Measurements from ENCODE around the gene PTPN4. TPM values are rescaled to one million over a fixed set of nuclear protein-coding genes. Genes with fewer than 3 reads are reported as not detected.
"Not testable (repeated sequence)": the region's sequence is repeated elsewhere in the genome, so short reads cannot be mapped to it uniquely, and the experiment has no call there.

Gene PTPN4
- polyA plus RNA-seq, 3 donors = 22.6 to 25.8 (median 23.9) TPM

- DNase-seq (ENCODE audit: extremely low read depth in 1 of 11, low read depth in 9 of 11, low spot score in 4 of 11) = no peak
These were observed 222.2 kb downstream of the PTPN4 start for GRCh38 chr2:119981896-119982295.

- DNase-seq (ENCODE audit: extremely low read depth in 1 of 11, low read depth in 9 of 11, low spot score in 4 of 11) = no peak
These were observed 222.8 kb downstream of the PTPN4 start for GRCh38 chr2:119982506-119982905.

- no peak for DNase-seq (ENCODE audit: extremely low read depth in 1 of 11, low read depth in 9 of 11, low spot score in 4 of 11)
These were observed 223.4 kb downstream of the PTPN4 start for GRCh38 chr2:119983108-119983507.

GRCh38 chr2:119996148-119996547, 236.4 kb downstream of the PTPN4 start:
- no peak for DNase-seq (ENCODE audit: extremely low read depth in 1 of 11, low read depth in 9 of 11, low spot score in 4 of 11)

- DNase-seq (ENCODE audit: extremely low read depth in 1 of 11, low read depth in 9 of 11, low spot score in 4 of 11) = not testable (repeated sequence)
These were observed 237.5 kb downstream of the PTPN4 start for GRCh38 chr2:119996896-119997891.

- DNase-seq (ENCODE audit: extremely low read depth in 1 of 11, low read depth in 9 of 11, low spot score in 4 of 11) = no peak
These were observed 241.7 kb downstream of the PTPN4 start for GRCh38 chr2:120001471-120001870.

GRCh38 chr2:120004254-120004653, 244.5 kb downstream of the PTPN4 start:
- no peak for DNase-seq (ENCODE audit: extremely low read depth in 1 of 11, low read depth in 9 of 11, low spot score in 4 of 11)

GRCh38 chr2:120005834-120006521, 246.3 kb downstream of the PTPN4 start:
- no peak for DNase-seq (ENCODE audit: extremely low read depth in 1 of 11, low read depth in 9 of 11, low spot score in 4 of 11)

- no peak for DNase-seq (ENCODE audit: extremely low read depth in 1 of 11, low read depth in 9 of 11, low spot score in 4 of 11)
These were observed 248.1 kb downstream of the PTPN4 start for GRCh38 chr2:120007851-120008250.

- no peak for DNase-seq (ENCODE audit: extremely low read depth in 1 of 11, low read depth in 9 of 11, low spot score in 4 of 11)
These were observed 252.6 kb downstream of the PTPN4 start for GRCh38 chr2:120012363-120012762.

GRCh38 chr2:120012771-120013596, 253.3 kb downstream of the PTPN4 start, which contains the start of gene EPB41L5:
Gene EPB41L5, plus strand, starts transcription at chr2:120013077. Its CDS starts 6,008 bp downstream, at chr2:120019085.
- peak; percentile 86 to 97 (median 93) for DNase-seq (ENCODE audit: extremely low read depth in 1 of 11, low read depth in 9 of 11, low spot score in 4 of 11)

- DNase-seq (ENCODE audit: extremely low read depth in 1 of 11, low read depth in 9 of 11, low spot score in 4 of 11) = peak in 3 of 11 donors; percentile 4 to 45 (median 36)
These were observed 254.0 kb downstream of the PTPN4 start for GRCh38 chr2:120013597-120014223.

- peak in 5 of 11 donors; percentile 15 to 50 (median 27) for DNase-seq (ENCODE audit: extremely low read depth in 1 of 11, low read depth in 9 of 11, low spot score in 4 of 11)
These were observed 254.7 kb downstream of the PTPN4 start for GRCh38 chr2:120014226-120014980.

- no peak for DNase-seq (ENCODE audit: extremely low read depth in 1 of 11, low read depth in 9 of 11, low spot score in 4 of 11)
These were observed 257.1 kb downstream of the PTPN4 start for GRCh38 chr2:120016800-120017199.

- DNase-seq (ENCODE audit: extremely low read depth in 1 of 11, low read depth in 9 of 11, low spot score in 4 of 11) = no peak
These were observed 257.5 kb downstream of the PTPN4 start for GRCh38 chr2:120017201-120017600.

GRCh38 chr2:120018549-120018948, 258.8 kb downstream of the PTPN4 start:
- no peak for DNase-seq (ENCODE audit: extremely low read depth in 1 of 11, low read depth in 9 of 11, low spot score in 4 of 11)

- DNase-seq (ENCODE audit: extremely low read depth in 1 of 11, low read depth in 9 of 11, low spot score in 4 of 11) = no peak
These were observed 260.8 kb downstream of the PTPN4 start for GRCh38 chr2:120020554-120020953.

GRCh38 chr2:120022505-120022904, 262.8 kb downstream of the PTPN4 start:
- DNase-seq (ENCODE audit: extremely low read depth in 1 of 11, low read depth in 9 of 11, low spot score in 4 of 11) = not testable (repeated sequence)

Measured in renal cortex interstitium (tissue), 11 donors.